GM18526 (cell line): ENCODE results near the gene MAPK10.

Source experiments
- POLR2A ChIP-seq: IDR thresholded peaks from 3 replicates; pipeline ENCODE4 v1.6.1; 2011; ENCODE audit not compliant: insufficient read length; ENCODE audit errors: extremely low read depth

MAPK10 gene

GRCh38 chr4:86356425-86357210 is 3.2 kb downstream of the MAPK10 start:
- no peak for TF ChIP-seq POLR2A

GRCh38 chr4:86354390-86354789 is 5.5 kb downstream of the MAPK10 start:
- no peak for TF ChIP-seq POLR2A

DNA sequence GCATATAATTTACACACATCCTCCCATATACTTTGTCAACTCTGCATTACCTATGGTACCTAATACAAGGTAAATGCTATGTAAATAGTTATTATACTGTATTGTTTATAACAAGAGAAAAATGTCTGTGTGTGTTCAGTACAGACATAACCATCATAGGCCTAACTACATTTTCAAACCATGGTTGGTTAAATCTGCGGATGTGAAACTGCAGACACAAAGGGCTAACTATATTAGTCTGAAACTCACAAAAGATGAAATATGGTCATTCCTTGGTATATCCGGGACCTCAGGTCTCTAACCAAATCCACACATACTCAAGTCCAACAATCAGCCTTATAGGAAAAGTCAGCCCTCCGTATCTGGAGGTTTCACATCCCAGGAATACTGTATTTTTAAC is 13.5 kb downstream of the MAPK10 start:
- no peak for TF ChIP-seq POLR2A

- TF ChIP-seq POLR2A, result no peak
Measured at GRCh38 chr4:86344127-86344526, 15.7 kb downstream of the MAPK10 start.

- TF ChIP-seq POLR2A, result no peak
Measured at GRCh38 chr4:86338989-86339388, 20.9 kb downstream of the MAPK10 start.

- no peak for TF ChIP-seq POLR2A
Measured at GRCh38 chr4:86338521-86338920, 21.3 kb downstream of the MAPK10 start.

- no peak for TF ChIP-seq POLR2A
Measured at GRCh38 chr4:86334020-86334750, 25.7 kb downstream of the MAPK10 start.

GRCh38 chr4:86333236-86333635 is 26.6 kb downstream of the MAPK10 start:
- no peak for TF ChIP-seq POLR2A

- TF ChIP-seq POLR2A, result no peak
Measured at GRCh38 chr4:86330961-86331742, 28.7 kb downstream of the MAPK10 start.

DNA sequence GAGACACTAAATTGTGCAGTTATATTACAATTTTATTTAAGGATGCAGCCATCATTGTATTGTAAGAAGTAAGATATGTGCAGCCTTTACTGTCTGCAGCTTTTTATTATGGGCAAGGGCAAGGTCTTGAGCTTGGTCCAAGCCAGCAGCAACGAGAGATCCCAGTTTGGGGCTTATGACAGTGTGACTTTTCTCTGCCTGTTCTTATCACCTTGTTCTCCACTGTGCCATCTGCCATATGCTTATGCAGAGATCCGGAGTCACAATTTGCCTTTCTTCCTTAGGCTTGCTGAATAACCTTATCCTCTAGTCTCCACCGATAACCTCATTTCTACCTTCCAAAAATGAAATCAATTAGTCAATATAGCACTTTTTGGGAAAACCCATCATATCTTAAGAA is 30.4 kb downstream of the MAPK10 start:
- no peak for TF ChIP-seq POLR2A

- TF ChIP-seq POLR2A, result no peak
Measured at GRCh38 chr4:86326400-86326799, 33.5 kb downstream of the MAPK10 start.

- TF ChIP-seq POLR2A, result no peak
Measured at GRCh38 chr4:86319390-86319789, 40.5 kb downstream of the MAPK10 start.

GRCh38 chr4:86315579-86315978 is 44.3 kb downstream of the MAPK10 start:
- no peak for TF ChIP-seq POLR2A

GRCh38 chr4:86313656-86314055 is 46.2 kb downstream of the MAPK10 start:
- no peak for TF ChIP-seq POLR2A

DNA sequence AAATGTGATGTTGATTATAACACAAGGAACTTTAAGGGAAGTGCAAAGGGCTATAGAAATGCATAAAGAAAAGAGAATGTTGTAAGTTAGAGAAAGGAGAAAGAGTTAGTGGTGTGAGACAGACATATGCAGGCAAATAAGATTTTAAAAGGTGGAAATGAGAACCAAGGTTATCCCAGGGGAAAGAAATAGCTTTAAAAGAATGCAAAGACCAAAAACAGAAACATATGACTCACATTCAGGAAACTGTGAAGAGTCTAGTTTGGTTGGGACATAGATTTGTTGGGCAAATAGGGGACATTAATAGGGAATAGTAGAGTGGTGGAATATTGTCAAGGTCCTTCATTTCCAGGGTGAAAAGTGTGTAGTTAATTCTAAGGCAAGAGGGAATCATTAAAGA is 52.4 kb downstream of the MAPK10 start:
- TF ChIP-seq POLR2A, result no peak

- no peak for TF ChIP-seq POLR2A
Measured at GRCh38 chr4:86306816-86307215, 53.0 kb downstream of the MAPK10 start.
